HEK293 (cell line): ENCODE results near the gene GORAB.

ENCODE experiments used
- CTCF ChIA-PET: fragments of 350-600 bp; formaldehyde crosslinking; extraction: SDS; loops from one replicate; lab custom pipeline; 2021; ENCODE audit warnings: antibody characterized with exemption; lab: Yijun Ruan, JAX
- POLR2A ChIA-PET: fragments of 300-600 bp; formaldehyde crosslinking; extraction: SDS; loops from one replicate; lab custom pipeline; 2020; ENCODE audit warnings: antibody characterized with exemption, inconsistent platforms; lab: Yijun Ruan, JAX
- H3K27ac ChIP-seq: fragments of 200-500 bp; sonication (Bioruptor generic); 2 replicates; pipeline ENCODE4 v1.5.1; 2014; ENCODE audit warnings: low read depth, low read length, control low read depth, inconsistent platforms; ENCODE audit errors: extremely low read depth
- H3K36me3 ChIP-seq, 2 experiments: fragments of 200-500 bp in 1 of 2; sonication (Bioruptor generic) in 1 of 2; 1 replicate in 1 of 2; 2 replicates in 1 of 2; pipeline ENCODE4 v1.5.1; 2014 to 2017; ENCODE audit warnings: inconsistent platforms in 2 of 2, low read length in 2 of 2; ENCODE audit not compliant: control insufficient read depth in 2 of 2, insufficient read depth in 1 of 2
- H3K4me1 ChIP-seq: fragments of 200-500 bp; sonication (Bioruptor generic); 2 replicates; pipeline ENCODE4 v1.5.1; 2014; ENCODE audit warnings: mild to moderate bottlenecking, low read length, inconsistent platforms; ENCODE audit not compliant: control insufficient read depth, insufficient read depth
- H3K4me3 ChIP-seq: 2 replicates; pipeline ENCODE4 v1.5.1; 2011; ENCODE audit warnings: low read depth, mild to moderate bottlenecking, control low read depth, low read length, moderate library complexity
- H3K9me3 ChIP-seq: fragments of 200-500 bp; sonication (Bioruptor generic); 2 replicates; pipeline ENCODE4 v1.5.1; 2014; ENCODE audit warnings: low read depth, low read length, inconsistent platforms; ENCODE audit not compliant: control insufficient read depth, insufficient read depth
- BCL11A ChIP-seq: fragments of 450-650 bp; formaldehyde crosslinking; IDR thresholded peaks from 2 replicates; pipeline ENCODE4 v1.5.1; 2016; ENCODE audit warnings: low read depth, missing biosample characterization, missing genetic modification characterization
- GLI4 ChIP-seq: fragments of 450-650 bp; formaldehyde crosslinking; IDR thresholded peaks from 2 replicates; pipeline ENCODE4 v1.5.1; 2016; ENCODE audit warnings: missing biosample characterization, missing genetic modification characterization
- HOXD13 ChIP-seq: sonication (generic); formaldehyde crosslinking; IDR thresholded peaks from 2 replicates; pipeline ENCODE4 v1.8.0; 2022; ENCODE audit warnings: missing genetic modification reagents, borderline replicate concordance
- PRDM4 ChIP-seq: fragments of 450-650 bp; formaldehyde crosslinking; IDR thresholded peaks from 2 replicates; pipeline ENCODE4 v1.5.1; 2017; ENCODE audit warnings: missing biosample characterization, missing genetic modification characterization
- REPIN1 ChIP-seq: fragments of 450-650 bp; formaldehyde crosslinking; IDR thresholded peaks from 2 replicates; pipeline ENCODE4 v1.5.1; 2017; ENCODE audit warnings: missing biosample characterization, missing genetic modification characterization, low read depth
- ZBTB17 ChIP-seq: fragments of 450-650 bp; formaldehyde crosslinking; IDR thresholded peaks from 2 replicates; pipeline ENCODE4 v1.5.1; 2016; ENCODE audit warnings: missing biosample characterization, missing genetic modification characterization
- ZNF112 ChIP-seq: fragments of 450-650 bp; formaldehyde crosslinking; IDR thresholded peaks from 2 replicates; pipeline ENCODE4 v1.5.0; 2017; ENCODE audit warnings: missing biosample characterization, missing genetic modification characterization
- ZNF132 ChIP-seq: fragments of 450-650 bp; formaldehyde crosslinking; IDR thresholded peaks from 2 replicates; pipeline ENCODE4 v1.5.1; 2017; ENCODE audit warnings: missing biosample characterization, missing genetic modification characterization, borderline replicate concordance
- ZNF155 ChIP-seq: fragments of 450-650 bp; formaldehyde crosslinking; IDR thresholded peaks from 2 replicates; pipeline ENCODE4 v1.5.1; 2016; ENCODE audit warnings: missing biosample characterization, missing genetic modification characterization
- ZNF214 ChIP-seq: fragments of 450-650 bp; formaldehyde crosslinking; IDR thresholded peaks from 2 replicates; pipeline ENCODE4 v1.5.1; 2017; ENCODE audit warnings: missing biosample characterization, mild to moderate bottlenecking, missing genetic modification characterization, borderline replicate concordance
- ZNF274 ChIP-seq, 2 experiments: fragments of 200-500 bp in 1 of 2; fragments of 450-650 bp in 1 of 2; sonication (Bioruptor generic) in 1 of 2; formaldehyde crosslinking in 1 of 2; IDR thresholded peaks; 2 replicates each; pipeline versions ENCODE4 v1.5.1 to v1.6.1; 2014 to 2016; ENCODE audit warnings: borderline replicate concordance in 1 of 2, inconsistent platforms in 1 of 2, low read length in 1 of 2, missing biosample characterization in 1 of 2, missing genetic modification characterization in 1 of 2
- ZNF280D ChIP-seq: fragments of 450-650 bp; formaldehyde crosslinking; IDR thresholded peaks from 2 replicates; pipeline ENCODE4 v1.5.1; 2016; ENCODE audit warnings: missing biosample characterization, missing genetic modification characterization
- ZNF302 ChIP-seq: fragments of 450-650 bp; formaldehyde crosslinking; IDR thresholded peaks from 2 replicates; pipeline ENCODE4 v1.5.1; 2016; ENCODE audit warnings: missing biosample characterization, missing genetic modification characterization, low read depth
- ZNF394 ChIP-seq: fragments of 450-650 bp; formaldehyde crosslinking; IDR thresholded peaks from 2 replicates; pipeline ENCODE4 v1.5.1; 2016; ENCODE audit warnings: missing biosample characterization, missing genetic modification characterization, mild to moderate bottlenecking, moderate library complexity, borderline replicate concordance
- ZNF544 ChIP-seq: fragments of 450-650 bp; formaldehyde crosslinking; IDR thresholded peaks from 2 replicates; pipeline ENCODE4 v1.5.0; 2017; ENCODE audit warnings: missing biosample characterization, missing genetic modification characterization
- ZNF585B ChIP-seq: fragments of 450-650 bp; formaldehyde crosslinking; IDR thresholded peaks from 2 replicates; pipeline ENCODE4 v1.5.1; 2016; ENCODE audit warnings: missing biosample characterization, missing genetic modification characterization
- ZNF610 ChIP-seq: fragments of 450-650 bp; formaldehyde crosslinking; IDR thresholded peaks from 2 replicates; pipeline ENCODE4 v1.5.1; 2016; ENCODE audit warnings: missing biosample characterization, missing genetic modification characterization, borderline replicate concordance
- ZNF623 ChIP-seq: fragments of 450-650 bp; formaldehyde crosslinking; IDR thresholded peaks from 2 replicates; pipeline ENCODE4 v1.5.1; 2016; ENCODE audit warnings: missing biosample characterization, missing genetic modification characterization
- ZNF629 ChIP-seq: fragments of 450-650 bp; formaldehyde crosslinking; IDR thresholded peaks from 2 replicates; pipeline ENCODE4 v1.5.1; 2017; ENCODE audit warnings: missing biosample characterization, missing genetic modification characterization
- ZNF654 ChIP-seq: fragments of 450-650 bp; formaldehyde crosslinking; IDR thresholded peaks from 2 replicates; pipeline ENCODE4 v1.5.1; 2016; ENCODE audit warnings: low read depth, missing biosample characterization, missing genetic modification characterization
- ZNF670 ChIP-seq: fragments of 450-650 bp; formaldehyde crosslinking; IDR thresholded peaks from 2 replicates; pipeline ENCODE4 v1.5.1; 2016; ENCODE audit warnings: missing biosample characterization, missing genetic modification characterization, low read depth
- ZNF747 ChIP-seq: fragments of 450-650 bp; formaldehyde crosslinking; IDR thresholded peaks from 2 replicates; pipeline ENCODE4 v1.5.1; 2016; ENCODE audit warnings: missing biosample characterization, missing genetic modification characterization
- ZNF76 ChIP-seq: fragments of 450-650 bp; formaldehyde crosslinking; IDR thresholded peaks from 2 replicates; pipeline ENCODE4; 2016; ENCODE audit warnings: low read depth, missing biosample characterization, missing genetic modification characterization, borderline replicate concordance
- ZNF777 ChIP-seq: fragments of 450-650 bp; formaldehyde crosslinking; IDR thresholded peaks from 2 replicates; pipeline ENCODE4 v1.5.1; 2017; ENCODE audit warnings: missing biosample characterization, missing genetic modification characterization, borderline replicate concordance
- ZSCAN30 ChIP-seq: fragments of 450-650 bp; IDR thresholded peaks from 2 replicates; pipeline ENCODE4 v1.5.1; 2018; ENCODE audit warnings: missing biosample characterization, mild to moderate bottlenecking, missing genetic modification characterization, moderate library complexity
- TF ChIP-seq, protein P1 (sequence below): fragments of 450-650 bp; formaldehyde crosslinking; IDR thresholded peaks from 2 replicates; pipeline ENCODE4 v1.5.1; 2016; ENCODE audit warnings: missing biosample characterization, missing genetic modification characterization
- TF ChIP-seq, protein P2 (sequence below): fragments of 450-650 bp; formaldehyde crosslinking; IDR thresholded peaks from 2 replicates; pipeline ENCODE4 v1.5.1; 2016; ENCODE audit warnings: missing biosample characterization, missing genetic modification characterization

Gene GORAB

DNA sequence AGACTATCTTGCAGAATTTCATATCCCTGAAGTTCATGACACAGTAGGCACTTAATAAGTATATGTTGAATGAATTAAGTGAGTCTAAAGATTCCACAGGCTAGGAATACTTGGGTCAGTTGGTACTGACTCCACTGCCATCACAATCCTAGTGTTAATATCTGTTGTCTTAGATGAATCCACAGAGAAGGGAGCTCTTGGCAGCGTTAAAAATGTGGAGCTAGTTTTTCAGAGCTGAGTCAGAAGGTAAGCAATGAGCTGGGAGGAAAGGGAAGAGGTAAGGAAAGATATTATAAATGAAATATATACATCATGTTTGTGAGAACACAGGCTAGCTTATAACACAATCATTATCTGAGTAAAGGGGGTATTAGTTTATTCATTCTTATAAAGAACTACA is 21.8 kb upstream of the GORAB start (continued):
- no peak for TF ChIP-seq HOXD13 (CRISPR knock-in tag)

GRCh38 chr1:170511038-170511437 is 20.9 kb upstream of the GORAB start:
- H3K4me3 ChIP-seq = no peak overlapping the region
- TF ChIP-seq REPIN1 (no peak), ZBTB17 (no peak), ZNF302 (no peak), GLI4 (tag by site-specific recombination) (no peak), ZNF214 (no peak), ZNF112 (tag by site-specific recombination) (no peak), ZNF155 (no peak), ZNF629 (tag by site-specific recombination) (no peak), ZNF132 (tag by site-specific recombination) (no peak), ZSCAN30 (tag by site-specific recombination) (no peak), ZNF747 (tag by site-specific recombination) (no peak), ZNF654 (tag by site-specific recombination) (no peak), ZNF274 (IDR thresholded peaks at IDR 0.05; ENCODE audit: low read length) (no peak), ZNF274 (tag by site-specific recombination; IDR thresholded peaks at IDR 0.05; ENCODE audit: borderline replicate concordance) (no peak), ZNF76 (tag by site-specific recombination) (no peak), PRDM4 (tag by site-specific recombination) (no peak), ZNF610 (no peak), ZNF394 (no peak), ZNF670 (tag by site-specific recombination) (no peak)
- TF ChIP-seq, protein P1, sequence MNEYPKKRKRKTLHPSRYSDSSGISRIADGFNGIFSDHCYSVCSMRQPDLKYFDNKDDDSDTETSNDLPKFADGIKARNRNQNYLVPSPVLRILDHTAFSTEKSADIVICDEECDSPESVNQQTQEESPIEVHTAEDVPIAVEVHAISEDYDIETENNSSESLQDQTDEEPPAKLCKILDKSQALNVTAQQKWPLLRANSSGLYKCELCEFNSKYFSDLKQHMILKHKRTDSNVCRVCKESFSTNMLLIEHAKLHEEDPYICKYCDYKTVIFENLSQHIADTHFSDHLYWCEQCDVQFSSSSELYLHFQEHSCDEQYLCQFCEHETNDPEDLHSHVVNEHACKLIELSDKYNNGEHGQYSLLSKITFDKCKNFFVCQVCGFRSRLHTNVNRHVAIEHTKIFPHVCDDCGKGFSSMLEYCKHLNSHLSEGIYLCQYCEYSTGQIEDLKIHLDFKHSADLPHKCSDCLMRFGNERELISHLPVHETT = no peak
- TF ChIP-seq, protein P2, sequence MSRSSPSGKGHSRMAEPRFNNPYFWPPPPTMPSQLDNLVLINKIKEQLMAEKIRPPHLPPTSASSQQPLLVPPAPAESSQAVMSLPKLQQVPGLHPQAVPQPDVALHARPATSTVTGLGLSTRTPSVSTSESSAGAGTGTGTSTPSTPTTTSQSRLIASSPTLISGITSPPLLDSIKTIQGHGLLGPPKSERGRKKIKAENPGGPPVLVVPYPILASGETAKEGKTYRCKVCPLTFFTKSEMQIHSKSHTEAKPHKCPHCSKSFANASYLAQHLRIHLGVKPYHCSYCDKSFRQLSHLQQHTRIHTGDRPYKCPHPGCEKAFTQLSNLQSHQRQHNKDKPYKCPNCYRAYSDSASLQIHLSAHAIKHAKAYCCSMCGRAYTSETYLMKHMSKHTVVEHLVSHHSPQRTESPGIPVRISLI (tag by site-specific recombination) = no peak
- TF ChIP-seq, all 188 proteins: peak for 0
- no peaks in the 10 kb centered on the region for H3K36me3 ChIP-seq
- H3K27ac ChIP-seq = no peak overlapping the region
- H3K4me1 ChIP-seq = no peaks in the 10 kb centered on the region
- H3K9me3 ChIP-seq = no peaks in the 10 kb centered on the region
- ChIA-PET CTCF (no interaction called here), POLR2A (no interaction called here)

DNA sequence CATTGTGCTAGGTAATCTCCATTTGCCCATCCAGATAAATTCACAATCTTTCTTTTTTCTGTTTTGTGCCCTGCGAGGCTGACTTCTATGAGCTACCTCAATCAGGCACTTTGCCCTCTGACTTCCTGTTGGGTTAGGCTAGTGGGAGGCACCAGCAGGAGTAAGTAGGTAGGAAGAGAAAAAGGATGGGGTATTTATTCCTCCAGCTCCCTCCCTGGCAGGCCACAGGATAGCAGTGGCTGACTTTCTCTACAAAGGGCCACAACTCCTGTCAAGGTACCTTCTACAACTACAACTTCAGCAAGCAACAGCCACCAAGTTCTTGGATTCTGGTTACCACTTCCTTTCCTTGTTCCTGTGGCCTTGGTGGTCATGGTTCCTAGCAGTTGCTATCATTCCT is 18.8 kb upstream of the GORAB start:
- Histone ChIP-seq H3K9me3 (no peaks in the 10 kb centered on the region), H3K27ac (no peak overlapping the region), H3K36me3 (no peaks in the 10 kb centered on the region), H3K4me1 (no peaks in the 10 kb centered on the region), H3K4me3 (no peak overlapping the region)
- POLR2A ChIA-PET = no interaction called here
- CTCF ChIA-PET = interaction anchor here (0.9 kb wide), 1 partner anchor 176 kb away, joined by 5 read pairs; no protein-coding TSS in a partner anchor
- TF ChIP-seq ZNF623 = no peak
- no peak for TF ChIP-seq ZNF280D (tag by site-specific recombination)
- no peak for TF ChIP-seq ZNF544
- TF ChIP-seq BCL11A (tag by site-specific recombination) = no peak
- no peak for TF ChIP-seq ZNF585B
- no peak for TF ChIP-seq ZNF777 (tag by site-specific recombination)
